SK-N-MC (cell line): ENCODE results near the gene BCAR3.

ENCODE experiments used
- EZH2 ChIP-seq: fragments of 200-600 bp; sonication (generic); IDR thresholded peaks from one replicate; pipeline ENCODE4 v1.6.1; 2017; ENCODE audit warnings: antibody characterized with exemption
- POLR2AphosphoS5 ChIP-seq: IDR thresholded peaks from 2 replicates; pipeline ENCODE4 v1.6.1; 2012; ENCODE audit warnings: mild to moderate bottlenecking, low read depth, low read length, borderline replicate concordance

GRCh38 chr1:93599479-93599878 is 82.2 kb downstream of the BCAR3 start:
- TF ChIP-seq EZH2 (no peak), POLR2AphosphoS5 (no peak)
